HepG2 (cell line): ENCODE data around the gene TMEM240. TPM values are rescaled to one million over a fixed set of nuclear protein-coding genes. Genes with fewer than 3 reads are reported as not detected.

Experiments
- ATAC-seq: fragments of 200-7000 bp; cut with Tn5 transposase; 3 replicates; pipeline ENCODE4 v1.9.1; 2020; ENCODE audit warnings: mild to moderate bottlenecking, moderate library complexity
- BruUV-seq: library from RNA; stranded (reverse); fragments of 400-500 nt; replicated peaks from 2 replicates; lab custom pipeline; 2021; lab: Mats Ljungman, UMichigan
- CTCF ChIA-PET: fragments of 300-600 bp; formaldehyde crosslinking; extraction: SDS; loops from one replicate; lab custom pipeline; 2021; ENCODE audit warnings: low total read pairs, inconsistent platforms, low intra/inter-chr PET ratio; lab: Yijun Ruan, JAX
- POLR2A ChIA-PET: fragments of 350-600 bp; sonication (Branson Sonifier 250); formaldehyde crosslinking; loops from one replicate; lab custom pipeline; 2020; ENCODE audit warnings: antibody characterized with exemption, inconsistent platforms; lab: Yijun Ruan, JAX
- DNase-seq: peaks from one replicate; pipeline ENCODE4 v3.0.0-alpha.2; 2015; ENCODE audit warnings: low spot score
- FAIRE-seq: peaks from 3 replicates; lab custom pipeline; 2011; peaks lifted over from hg19 to GRCh38; lab: Jason Lieb, UNC
- H2AFZ ChIP-seq: one replicate; pipeline ENCODE4 v1.6.1; 2011; ENCODE audit warnings: low read length, inconsistent platforms
- H3K27ac ChIP-seq: fragments of 300-600 bp; 3 replicates; pipeline ENCODE4 v1.8.0; 2011; ENCODE audit warnings: mixed run types, mild to moderate bottlenecking, mixed read lengths, low read length, inconsistent platforms; ENCODE audit not compliant: insufficient read depth; ENCODE audit errors: extremely low read length
- H3K27me3 ChIP-seq, 2 experiments: fragments of 200-600 bp in 1 of 2; 2 replicates in 1 of 2; 3 replicates in 1 of 2; pipeline versions ENCODE4 v1.6.0 to v1.8.0; 2011; ENCODE audit warnings: low read length in 2 of 2, mild to moderate bottlenecking in 2 of 2, moderate library complexity in 2 of 2, inconsistent platforms in 1 of 2; ENCODE audit not compliant: insufficient read depth in 2 of 2, control insufficient read depth in 1 of 2
- H3K36me3 ChIP-seq, 2 experiments: fragments of 200-600 bp in 1 of 2; replicated peaks in 1 of 2; 2 replicates in 1 of 2; 3 replicates in 1 of 2; pipeline versions ENCODE4 v1.5.1 to v1.8.0; 2011; ENCODE audit warnings: low read length in 2 of 2, inconsistent platforms in 1 of 2; ENCODE audit not compliant: insufficient read depth in 2 of 2, control insufficient read depth in 1 of 2
- H3K4me1 ChIP-seq: 2 replicates; pipeline ENCODE4 v1.5.1; 2012; ENCODE audit warnings: low read length, inconsistent platforms; ENCODE audit not compliant: insufficient read depth
- H3K4me2 ChIP-seq: 2 replicates; pipeline ENCODE4 v1.6.0; 2011; ENCODE audit warnings: low read depth, low read length, inconsistent platforms
- H3K4me3 ChIP-seq, 3 experiments: fragments of 200-600 bp in 1 of 3; sonication (generic), shearing (Covaris generic) in 1 of 3; replicated peaks in 1 of 3; 2 replicates each; pipeline ENCODE4 v1.5.1; 2011 to 2016; ENCODE audit warnings: low read length in 3 of 3, inconsistent platforms in 2 of 3, low read depth in 2 of 3, mild to moderate bottlenecking in 2 of 3, control low read depth in 1 of 3, mixed read lengths in 1 of 3; ENCODE audit not compliant: insufficient read depth in 1 of 3
- H3K79me2 ChIP-seq: one replicate; pipeline ENCODE4 v1.6.1; 2011; ENCODE audit warnings: low read length, inconsistent platforms; ENCODE audit not compliant: insufficient read depth
- H3K9ac ChIP-seq: 2 replicates; pipeline ENCODE4 v1.6.0; 2011; ENCODE audit warnings: mild to moderate bottlenecking, low read depth, low read length, inconsistent platforms; ENCODE audit not compliant: insufficient read depth
- H3K9me3 ChIP-seq: 2 replicates; pipeline ENCODE4 v1.5.1; 2012; ENCODE audit warnings: mild to moderate bottlenecking, low read length
- H4K20me1 ChIP-seq: 2 replicates; pipeline ENCODE4 v1.6.0; 2011; ENCODE audit warnings: inconsistent platforms, mild to moderate bottlenecking, low read length, moderate library complexity; ENCODE audit not compliant: insufficient read depth
- EHMT2 ChIP-seq: fragments of 200-600 bp; sonication (generic); IDR thresholded peaks from 2 replicates; pipeline ENCODE4 v1.7.0; 2017; ENCODE audit warnings: antibody characterized with exemption, low read depth, low read length, borderline replicate concordance
- GTF3A ChIP-seq: sonication (generic); formaldehyde crosslinking; conservative IDR thresholded peaks from 2 replicates; pipeline ENCODE4 v1.4.0; 2020; ENCODE audit warnings: mild to moderate bottlenecking, missing genetic modification reagents
- HMG20B ChIP-seq: conservative IDR thresholded peaks from 2 replicates; pipeline ENCODE4 v1.6.1; 2016; ENCODE audit warnings: missing genetic modification reagents, missing compliant biosample characterization
- ISX ChIP-seq: sonication (generic); formaldehyde crosslinking; conservative IDR thresholded peaks from 2 replicates; pipeline ENCODE4 v1.5.0; 2020; ENCODE audit warnings: missing genetic modification reagents
- KLF12 ChIP-seq: sonication (generic); formaldehyde crosslinking; IDR thresholded peaks from 2 replicates; pipeline ENCODE4 v1.4.0; 2020; ENCODE audit warnings: missing genetic modification reagents, borderline replicate concordance
- NR1H2 ChIP-seq: sonication (generic); formaldehyde crosslinking; IDR thresholded peaks from 2 replicates; pipeline ENCODE4 v1.8.1; 2022; ENCODE audit warnings: low read depth, missing genetic modification reagents, borderline replicate concordance
- RNF2 ChIP-seq: fragments of 450-650 bp; conservative IDR thresholded peaks from 2 replicates; pipeline ENCODE4 v1.6.1; 2016; ENCODE audit warnings: low read depth
- THYN1 ChIP-seq: sonication (generic); formaldehyde crosslinking; IDR thresholded peaks from 2 replicates; pipeline ENCODE4 v1.8.1; 2023; ENCODE audit warnings: low read depth, mild to moderate bottlenecking, moderate library complexity, missing genetic modification reagents, borderline replicate concordance
- TP53 ChIP-seq: sonication (generic); formaldehyde crosslinking; conservative IDR thresholded peaks from 2 replicates; pipeline ENCODE4 v1.4.0; 2020; ENCODE audit warnings: missing genetic modification reagents
- ZEB1 ChIP-seq: IDR thresholded peaks from 2 replicates; pipeline ENCODE4 v1.6.1; 2012; ENCODE audit warnings: mild to moderate bottlenecking, low read depth, inconsistent platforms; ENCODE audit not compliant: insufficient replicate concordance
- ZMYM3 ChIP-seq: sonication (generic); formaldehyde crosslinking; IDR thresholded peaks from 2 replicates; pipeline ENCODE4 v1.5.1; 2020; ENCODE audit warnings: mild to moderate bottlenecking, missing genetic modification reagents
- ZNF430 ChIP-seq: sonication (generic); formaldehyde crosslinking; IDR thresholded peaks from 2 replicates; pipeline ENCODE4 v1.9.0; 2021; ENCODE audit warnings: mild to moderate bottlenecking, missing genetic modification reagents
- ZNF543 ChIP-seq: sonication (generic); formaldehyde crosslinking; IDR thresholded peaks from 2 replicates; pipeline ENCODE4 v1.4.0; 2020; ENCODE audit warnings: mild to moderate bottlenecking, missing genetic modification reagents
- ZNF546 ChIP-seq: sonication (generic); formaldehyde crosslinking; conservative IDR thresholded peaks from 2 replicates; pipeline ENCODE4 v1.8.1; 2023; ENCODE audit warnings: mild to moderate bottlenecking, missing genetic modification reagents
- ZNF879 ChIP-seq: sonication (generic); formaldehyde crosslinking; IDR thresholded peaks from 2 replicates; pipeline ENCODE4 v1.8.1; 2023; ENCODE audit warnings: missing genetic modification reagents
- WGBS: methylation state at CpG from one replicate; pipeline ENCODE4 v1.1.6; 2017; ENCODE audit warnings: low lambda C conversion rate; 5-methylcytosine and 5-hydroxymethylcytosine counted together
- in situ Hi-C: cut with HindIII; loops from 2 replicates; pipeline ENCODE4 v1.10.0; 2017; ENCODE audit warnings: low pct_unique_long_range_greater_than_20kb; ENCODE audit not compliant: extremely low pct_ligation_motif_present
- intact Hi-C: fragments of 100-400 bp; cut with micrococcal nuclease; formaldehyde crosslinking; loops from one replicate; pipeline ENCODE4 v1.10.0; 2022; ENCODE audit not compliant: unreplicated experiment
- polyA plus RNA-seq, 8 experiments: library from polyadenylated mRNA; depleted of rRNA in 3 of 8; stranded (reverse) in 7 of 8; unstranded in 1 of 8; fragments of >200 nt; fragmentation: Illumina TruSeq in 4 of 8; extraction: Trizol in 4 of 8; gene quantifications; 2 replicates each; pipeline versions ENCODE4 v1.2.1 to v1.2.3, GENCODE V29; 2011 to 2016; ENCODE audit warnings: low read depth in 4 of 8, missing spikeins in 1 of 8, mixed read lengths in 1 of 8; ENCODE audit not compliant: insufficient read depth in 1 of 8
- total RNA-seq, 5 experiments: library from RNA; depleted of rRNA; stranded (reverse); fragments of >200 nt; fragmentation: Illumina TruSeq; extraction: Trizol; gene quantifications; 2 replicates each; pipeline ENCODE4 v1.2.3, GENCODE V29; 2016; ENCODE audit warnings: low read depth in 1 of 5
- TF ChIP-seq, protein P1 (sequence below): sonication (generic); formaldehyde crosslinking; IDR thresholded peaks from 2 replicates; pipeline ENCODE4 v1.4.0; 2020; ENCODE audit warnings: mild to moderate bottlenecking, missing genetic modification reagents
- TF ChIP-seq, protein P2 (sequence below): sonication (generic); formaldehyde crosslinking; IDR thresholded peaks from 2 replicates; pipeline ENCODE4 v1.8.1; 2023; ENCODE audit warnings: mild to moderate bottlenecking, inconsistent platforms, moderate library complexity, missing genetic modification reagents, borderline replicate concordance
- TF ChIP-seq, protein P3 (sequence below): sonication (generic); formaldehyde crosslinking; IDR thresholded peaks from 2 replicates; pipeline ENCODE4 v1.4.0; 2020; ENCODE audit warnings: missing genetic modification reagents
- TF ChIP-seq, protein P4 (sequence below): sonication (generic); formaldehyde crosslinking; IDR thresholded peaks from 2 replicates; pipeline ENCODE4 v1.4.0; 2020; ENCODE audit warnings: missing genetic modification reagents

The TMEM240 gene
- total and polyA plus RNA-seq, 2 of the 13 experiments (the other 11 are each of a cell fraction or from before 2014, with no cell fraction given) = 0.17 TPM; not detected in 1

DNA sequence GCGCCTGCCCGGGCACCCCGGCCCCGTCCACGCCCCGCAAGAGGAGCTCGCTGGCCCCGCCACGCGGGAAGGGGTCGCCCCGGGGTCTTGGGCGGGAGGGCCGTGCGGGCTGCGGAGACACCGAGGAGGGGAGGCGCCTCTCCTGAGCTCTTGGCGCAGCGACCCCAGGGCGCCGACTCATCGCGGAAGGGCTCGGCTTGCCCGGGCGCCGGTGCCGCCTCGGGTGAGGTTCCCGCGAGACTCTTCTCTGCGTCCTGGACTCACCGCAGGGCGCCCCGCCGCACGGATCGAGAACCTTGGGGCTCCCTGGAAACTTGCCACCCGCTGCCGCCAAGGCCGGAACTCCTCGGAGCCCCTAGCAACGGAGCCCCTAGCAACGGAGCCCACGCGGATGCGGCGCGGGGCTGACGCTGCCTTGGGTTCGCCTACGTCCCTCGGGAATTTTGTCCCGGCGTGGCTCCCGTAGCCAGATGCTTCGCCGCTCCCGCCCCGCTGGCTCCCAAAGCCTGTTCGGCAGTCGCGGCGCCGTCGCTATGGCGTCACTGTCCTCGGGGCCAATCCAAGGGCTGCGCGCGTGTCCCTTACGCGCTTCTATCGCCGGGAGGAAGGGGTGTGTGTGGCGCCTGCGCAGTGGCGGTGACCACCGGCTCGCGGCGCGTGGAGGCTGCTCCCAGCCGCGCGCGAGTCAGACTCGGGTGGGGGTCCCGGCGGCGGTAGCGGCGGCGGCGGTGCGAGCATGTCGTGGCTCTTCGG lies 28.7 kb downstream of the TMEM240 start, which contains the start of gene ATAD3A:
Gene ATAD3A, plus strand, starts transcription at position 630 of the 753 bp plus-strand sequence. Its CDS starts 107 bp downstream, at position 737.
- in situ Hi-C loops (no loop called here), intact Hi-C loops (no loop called here)
- Histone ChIP-seq H3K27ac (peak within 1 kb of the TSS; percentile 90), H3K4me3 (peak within 1 kb of the TSS; percentile 79 to 91 (median 79)), H3K9ac (peak within 1 kb of the TSS; percentile 88), H3K36me3 (peaks cover 0 to 6% of the 10 kb centered on the region in 2 experiments; a peak in 1 of 5 replicates), H3K27me3 (no peaks in the 10 kb centered on the region), H4K20me1 (no peaks in the 10 kb centered on the region), H3K79me2 (peaks cover 14% of the 10 kb centered on the region), H3K4me1 (peaks cover 12% of the 10 kb centered on the region), H2AFZ (no peak within 1 kb of the TSS), H3K4me2 (peak within 1 kb of the TSS; percentile 99), H3K9me3 (no peaks in the 10 kb centered on the region)
- CTCF ChIA-PET = no interaction called here
- BruUV-seq = no TSS peak
- no CpG with 5 or more reads among the region's 99 CpGs for WGBS
- DNase-seq (peak; percentile 93), FAIRE-seq (peak; percentile 85), ATAC-seq (peak; percentile 82)
- POLR2A ChIA-PET = interaction anchor here (0.6 to 1.0 kb wide), 6 partner anchors 12 to 111 kb away, joined by 3 to 4 read pairs (median 3); partner anchors contain the start of genes ANKRD65 and MRPL20
- TF ChIP-seq, protein P1, sequence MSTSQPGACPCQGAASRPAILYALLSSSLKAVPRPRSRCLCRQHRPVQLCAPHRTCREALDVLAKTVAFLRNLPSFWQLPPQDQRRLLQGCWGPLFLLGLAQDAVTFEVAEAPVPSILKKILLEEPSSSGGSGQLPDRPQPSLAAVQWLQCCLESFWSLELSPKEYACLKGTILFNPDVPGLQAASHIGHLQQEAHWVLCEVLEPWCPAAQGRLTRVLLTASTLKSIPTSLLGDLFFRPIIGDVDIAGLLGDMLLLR (CRISPR knock-in tag) = 0 out of 2 replicates have a peak, but pooled peaks have one; percentile 63
- TF ChIP-seq KLF12 (CRISPR knock-in tag) (peak; percentile 65), EHMT2 (no peak), RNF2 (peak; percentile 72; the same call in 1 of the 2 replicates), ISX (CRISPR knock-in tag) (no peak), THYN1 (no peak), TP53 (CRISPR knock-in tag) (no peak; the same call in 1 of the 2 replicates), ZNF546 (peak; percentile 33; the same call in 1 of the 2 replicates), ZEB1 (no peak), ZNF430 (no peak), ZNF543 (CRISPR knock-in tag) (no peak), HMG20B (no peak), NR1H2 (peak; percentile 65; the same call in 1 of the 2 replicates), GTF3A (CRISPR knock-in tag) (no peak), ZMYM3 (CRISPR knock-in tag) (peak; percentile 71; the same call in 1 of the 2 replicates), ZNF879 (CRISPR knock-in tag) (no peak)
- TF ChIP-seq, protein P2, sequence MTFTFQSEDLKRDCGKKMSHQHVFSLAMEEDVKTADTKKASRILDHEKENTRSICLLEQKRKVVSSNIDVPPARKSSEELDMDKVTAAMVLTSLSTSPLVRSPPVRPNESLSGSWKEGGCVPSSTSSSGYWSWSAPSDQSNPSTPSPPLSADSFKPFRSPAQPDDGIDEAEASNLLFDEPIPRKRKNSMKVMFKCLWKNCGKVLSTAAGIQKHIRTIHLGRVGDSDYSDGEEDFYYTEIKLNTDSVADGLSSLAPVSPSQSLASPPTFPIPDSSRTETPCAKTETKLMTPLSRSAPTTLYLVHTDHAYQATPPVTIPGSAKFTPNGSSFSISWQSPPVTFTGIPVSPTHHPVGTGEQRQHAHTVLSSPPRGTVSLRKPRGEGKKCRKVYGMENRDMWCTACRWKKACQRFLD (CRISPR knock-in tag) = no peak
- TF ChIP-seq, protein P3, sequence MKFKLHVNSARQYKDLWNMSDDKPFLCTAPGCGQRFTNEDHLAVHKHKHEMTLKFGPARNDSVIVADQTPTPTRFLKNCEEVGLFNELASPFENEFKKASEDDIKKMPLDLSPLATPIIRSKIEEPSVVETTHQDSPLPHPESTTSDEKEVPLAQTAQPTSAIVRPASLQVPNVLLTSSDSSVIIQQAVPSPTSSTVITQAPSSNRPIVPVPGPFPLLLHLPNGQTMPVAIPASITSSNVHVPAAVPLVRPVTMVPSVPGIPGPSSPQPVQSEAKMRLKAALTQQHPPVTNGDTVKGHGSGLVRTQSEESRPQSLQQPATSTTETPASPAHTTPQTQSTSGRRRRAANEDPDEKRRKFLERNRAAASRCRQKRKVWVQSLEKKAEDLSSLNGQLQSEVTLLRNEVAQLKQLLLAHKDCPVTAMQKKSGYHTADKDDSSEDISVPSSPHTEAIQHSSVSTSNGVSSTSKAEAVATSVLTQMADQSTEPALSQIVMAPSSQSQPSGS (CRISPR knock-in tag) = peak; percentile 84
- TF ChIP-seq, protein P4, sequence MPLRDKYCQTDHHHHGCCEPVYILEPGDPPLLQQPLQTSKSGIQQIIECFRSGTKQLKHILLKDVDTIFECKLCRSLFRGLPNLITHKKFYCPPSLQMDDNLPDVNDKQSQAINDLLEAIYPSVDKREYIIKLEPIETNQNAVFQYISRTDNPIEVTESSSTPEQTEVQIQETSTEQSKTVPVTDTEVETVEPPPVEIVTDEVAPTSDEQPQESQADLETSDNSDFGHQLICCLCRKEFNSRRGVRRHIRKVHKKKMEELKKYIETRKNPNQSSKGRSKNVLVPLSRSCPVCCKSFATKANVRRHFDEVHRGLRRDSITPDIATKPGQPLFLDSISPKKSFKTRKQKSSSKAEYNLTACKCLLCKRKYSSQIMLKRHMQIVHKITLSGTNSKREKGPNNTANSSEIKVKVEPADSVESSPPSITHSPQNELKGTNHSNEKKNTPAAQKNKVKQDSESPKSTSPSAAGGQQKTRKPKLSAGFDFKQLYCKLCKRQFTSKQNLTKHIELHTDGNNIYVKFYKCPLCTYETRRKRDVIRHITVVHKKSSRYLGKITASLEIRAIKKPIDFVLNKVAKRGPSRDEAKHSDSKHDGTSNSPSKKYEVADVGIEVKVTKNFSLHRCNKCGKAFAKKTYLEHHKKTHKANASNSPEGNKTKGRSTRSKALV (CRISPR knock-in tag) = peak; percentile 68; the same call in 1 of the 2 replicates
